ENCODE data around the gene RALGPS1. TPM values are rescaled to one million over a fixed set of nuclear protein-coding genes. Genes with fewer than 3 reads are reported as not detected.

Gene RALGPS1
- total and polyA plus RNA-seq, 2 of the 13 experiments (the other 11 are each of a cell fraction or from before 2014, with no cell fraction given): 3.7 to 6.5 TPM

- TF ChIP-seq ZBTB10 (CRISPR knock-in tag; IDR thresholded peaks at IDR 0.05; ENCODE audit: borderline replicate concordance) (no peak), RAD21 (CRISPR knock-in tag; IDR thresholded peaks at IDR 0.05) (no peak), TMF1 (CRISPR knock-in tag; IDR thresholded peaks at IDR 0.05; ENCODE audit: low read depth) (no peak), ZBTB42 (CRISPR knock-in tag; IDR thresholded peaks at IDR 0.05) (no peak), KLF15 (CRISPR knock-in tag; IDR thresholded peaks at IDR 0.05; ENCODE audit: borderline replicate concordance) (no peak), ZSCAN22 (CRISPR knock-in tag; IDR thresholded peaks at IDR 0.05) (no peak), ZKSCAN8 (CRISPR knock-in tag; IDR thresholded peaks at IDR 0.05; ENCODE audit: borderline replicate concordance) (no peak), DBP (CRISPR knock-in tag; IDR thresholded peaks at IDR 0.05; ENCODE audit: not compliant biosample characterization) (no peak), ADNP (CRISPR knock-in tag; IDR thresholded peaks at IDR 0.05) (no peak), ZNF225 (CRISPR knock-in tag; IDR thresholded peaks at IDR 0.05) (no peak), DMTF1 (CRISPR knock-in tag; IDR thresholded peaks at IDR 0.05) (no peak), ZNF740 (CRISPR knock-in tag; IDR thresholded peaks at IDR 0.05) (no peak), HNF1B (CRISPR knock-in tag; IDR thresholded peaks at IDR 0.05) (no peak)
- TF ChIP-seq, protein P1, sequence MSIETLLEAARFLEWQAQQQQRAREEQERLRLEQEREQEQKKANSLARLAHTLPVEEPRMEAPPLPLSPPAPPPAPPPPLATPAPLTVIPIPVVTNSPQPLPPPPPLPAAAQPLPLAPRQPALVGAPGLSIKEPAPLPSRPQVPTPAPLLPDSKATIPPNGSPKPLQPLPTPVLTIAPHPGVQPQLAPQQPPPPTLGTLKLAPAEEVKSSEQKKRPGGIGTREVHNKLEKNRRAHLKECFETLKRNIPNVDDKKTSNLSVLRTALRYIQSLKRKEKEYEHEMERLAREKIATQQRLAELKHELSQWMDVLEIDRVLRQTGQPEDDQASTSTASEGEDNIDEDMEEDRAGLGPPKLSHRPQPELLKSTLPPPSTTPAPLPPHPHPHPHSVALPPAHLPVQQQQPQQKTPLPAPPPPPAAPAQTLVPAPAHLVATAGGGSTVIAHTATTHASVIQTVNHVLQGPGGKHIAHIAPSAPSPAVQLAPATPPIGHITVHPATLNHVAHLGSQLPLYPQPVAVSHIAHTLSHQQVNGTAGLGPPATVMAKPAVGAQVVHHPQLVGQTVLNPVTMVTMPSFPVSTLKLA (IDR thresholded peaks at IDR 0.05): peak; percentile 85
- TF ChIP-seq, protein P2, sequence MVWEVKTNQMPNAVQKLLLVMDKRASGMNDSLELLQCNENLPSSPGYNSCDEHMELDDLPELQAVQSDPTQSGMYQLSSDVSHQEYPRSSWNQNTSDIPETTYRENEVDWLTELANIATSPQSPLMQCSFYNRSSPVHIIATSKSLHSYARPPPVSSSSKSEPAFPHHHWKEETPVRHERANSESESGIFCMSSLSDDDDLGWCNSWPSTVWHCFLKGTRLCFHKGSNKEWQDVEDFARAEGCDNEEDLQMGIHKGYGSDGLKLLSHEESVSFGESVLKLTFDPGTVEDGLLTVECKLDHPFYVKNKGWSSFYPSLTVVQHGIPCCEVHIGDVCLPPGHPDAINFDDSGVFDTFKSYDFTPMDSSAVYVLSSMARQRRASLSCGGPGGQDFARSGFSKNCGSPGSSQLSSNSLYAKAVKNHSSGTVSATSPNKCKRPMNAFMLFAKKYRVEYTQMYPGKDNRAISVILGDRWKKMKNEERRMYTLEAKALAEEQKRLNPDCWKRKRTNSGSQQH (CRISPR knock-in tag; IDR thresholded peaks at IDR 0.05; ENCODE audit: low read depth): 0 out of 2 replicates have a peak, but pooled peaks have one; percentile 28
- TF ChIP-seq, protein P3, sequence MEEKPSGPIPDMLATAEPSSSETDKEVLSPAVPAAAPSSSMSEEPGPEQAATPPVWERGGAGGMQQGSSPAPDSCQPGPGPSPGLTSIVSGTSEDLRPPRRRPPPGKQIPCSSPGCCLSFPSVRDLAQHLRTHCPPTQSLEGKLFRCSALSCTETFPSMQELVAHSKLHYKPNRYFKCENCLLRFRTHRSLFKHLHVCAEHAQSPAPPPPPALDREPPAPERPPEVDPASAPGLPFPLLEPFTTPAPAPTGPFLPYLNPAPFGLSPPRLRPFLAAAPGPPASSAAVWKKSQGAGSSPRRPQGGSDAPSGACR (CRISPR knock-in tag; IDR thresholded peaks at IDR 0.05): no peak
These were observed 271.6 kb downstream of the RALGPS1 start (continued) for GRCh38 chr9:127185931-127186781.

All from HepG2 (cell line).